Breast epithelium (tissue), 3 donors: ENCODE data around the gene RASA3.

Experiments used
- CTCF ChIP-seq, 3 donors: fragments of 450-650 bp; IDR thresholded peaks; one replicate each; pipeline ENCODE4 v1.5.1; 2016 to 2017; ENCODE audit warnings: antibody characterized with exemption in 3 of 3, mild to moderate bottlenecking in 3 of 3, moderate library complexity in 3 of 3
- POLR2A ChIP-seq: fragments of 450-650 bp; IDR thresholded peaks from one replicate; pipeline ENCODE4 v1.6.1; 2016; ENCODE audit warnings: antibody characterized with exemption, mild to moderate bottlenecking, moderate library complexity

- TF ChIP-seq CTCF (IDR thresholded peaks at IDR 0.05) (no peak), POLR2A (no peak)
Measured at GRCh38 chr13:114123876-114124275, 8.5 kb downstream of the RASA3 start.
